Sigmoid colon (tissue), 7 donors: ENCODE results near the gene GPS2. TPM values are rescaled to one million over a fixed set of nuclear protein-coding genes. Genes with fewer than 3 reads are reported as not detected.

Experiments used
- DNase-seq: peaks from one replicate; pipeline ENCODE4 v3.0.0-alpha.2; 2019
- H3K27ac ChIP-seq, 4 donors: fragments of 200-600 bp; sonication (generic); one replicate each; pipeline ENCODE4 v1.5.1; 2016 to 2019; ENCODE audit warnings: mild to moderate bottlenecking in 1 of 4
- H3K27me3 ChIP-seq, 3 donors: fragments of 200-600 bp; sonication (generic); one replicate each; pipeline ENCODE4 v1.5.1; 2019; ENCODE audit warnings: mild to moderate bottlenecking in 1 of 3
- H3K36me3 ChIP-seq, 4 donors: fragments of 200-600 bp; sonication (generic); one replicate each; pipeline ENCODE4 v1.5.1; 2016 to 2019
- H3K4me1 ChIP-seq, 4 donors: fragments of 200-600 bp; sonication (generic); one replicate each; pipeline ENCODE4 v1.5.1; 2017 to 2019
- H3K4me3 ChIP-seq, 4 donors: fragments of 200-600 bp; sonication (generic); one replicate each; pipeline ENCODE4 v1.5.1; 2017 to 2019; ENCODE audit warnings: mild to moderate bottlenecking in 2 of 4, moderate library complexity in 1 of 4
- H3K9me3 ChIP-seq, 4 donors: fragments of 200-600 bp in 3 of 4; sonication (generic) in 3 of 4; one replicate each; pipeline versions ENCODE4 v1.5.1 to v1.6.1; 2013 to 2019
- EP300 ChIP-seq, 4 donors: sonication (generic); formaldehyde crosslinking; IDR thresholded peaks; one replicate each; pipeline ENCODE4 v1.6.1; 2017; ENCODE audit warnings: antibody characterized with exemption in 4 of 4
- POLR2A ChIP-seq, 2 donors: fragments of 450-650 bp; IDR thresholded peaks; one replicate each; pipeline ENCODE4 v1.6.1; 2016; ENCODE audit warnings: antibody characterized with exemption in 2 of 2, mild to moderate bottlenecking in 2 of 2, moderate library complexity in 2 of 2
- WGBS, 2 donors: extraction: QIAGEN DNeasy Blood & Tissue Kit; methylation state at CpG; one replicate each; pipeline ENCODE4 v1.1.7; 2013; 5-methylcytosine and 5-hydroxymethylcytosine counted together
- intact Hi-C: fragments of 100-400 bp; cut with DNase I; formaldehyde crosslinking; loops from one replicate; pipeline ENCODE4 v1.15.1; 2023
- polyA plus RNA-seq, 3 donors: library from polyadenylated mRNA; stranded (reverse); fragments of 200-250 nt; gene quantifications; one replicate each; pipeline ENCODE4 v1.2.3, GENCODE V29; 2013
- small RNA-seq, 3 donors: library from RNA; depleted of rRNA; stranded (forward); fragments of <200 nt; gene quantifications; one replicate each; pipeline ENCODE3, GENCODE V24; 2016
- total RNA-seq, 4 donors: library from RNA; depleted of rRNA; stranded (reverse); fragments of >200 nt; gene quantifications; one replicate each; pipeline ENCODE4 v1.1.0, GENCODE V29; 2016
- donor health status: healthy with polysubstance abuse.
- donor health status: Bipolar disorder and iron deficiency.
- donor health status: healthy.

Gene GPS2
- total and polyA plus RNA-seq, 7 donors, result 67.9 to 114 (median 84.2) TPM

GRCh38 chr17:7262935-7263800 is 52.0 kb downstream of the GPS2 start:
- Histone ChIP-seq H3K36me3 (peaks cover 0 to 18% (median 8%) of the 10 kb centered on the region in 4 donors), H3K27me3 (peaks cover 28 to 66% (median 55%) of the 10 kb centered on the region in 3 donors), H3K9me3 (no peaks in the 10 kb centered on the region), H3K4me1 (peaks cover 0 to 34% (median 25%) of the 10 kb centered on the region in 4 donors), H3K27ac (peak overlapping the region in 2 of 4 donors; percentile 18 to 37), H3K4me3 (peak overlapping the region in 3 of 4 donors; percentile 9 to 23 (median 23))
- no peak for TF ChIP-seq EP300 (IDR thresholded peaks at IDR 0.05)
- TF ChIP-seq POLR2A (IDR thresholded peaks at IDR 0.05), result peak in 1 of 2 donors; percentile 31
- 3 to 7% methylated on average over 26 of the region's 26 CpGs for WGBS, 2 donors
- intact Hi-C loops, result loop anchor here (5.0 kb wide), 2 partner anchors 39 to 79 kb away; no protein-coding TSS in a partner anchor
- no peak for DNase-seq

Small RNA genes within 50 kb of the gene (small RNA-seq; reads per million reads assigned to genes)
- gene AC026954.2 (0 reads per million in 3 donors), gene RF00019 (0 reads per million in 3 donors)

Other genes starting within 250 kb of the GPS2 start
Only the 30 nearest of the 34 such genes appear.
- gene ASGR2, start 200.5 kb downstream of the GPS2 start, total RNA-seq, result 1 to 10 TPM in 1 of 4 donors, not detected in 3; 2.4 TPM
- 1 to 10 TPM in 2 of 3 donors, not detected in 1; 1.0 to 1.6 TPM for gene ASGR2, start 200.5 kb downstream of the GPS2 start, polyA plus RNA-seq
- under 1 TPM in 2 of 4 donors, not detected in 2; 0.36 to 0.55 TPM for gene ASGR1, start 136.0 kb downstream of the GPS2 start, total RNA-seq
- 1 to 10 TPM; 1.7 to 2.4 (median 2.3) TPM for gene ASGR1, start 136.0 kb downstream of the GPS2 start, polyA plus RNA-seq
- gene DLG4, start 95.5 kb downstream of the GPS2 start, total RNA-seq, result 10 to 100 TPM; 14.6 to 27.4 (median 16.7) TPM
- gene DLG4, start 95.5 kb downstream of the GPS2 start, polyA plus RNA-seq, result 1 to 10 TPM; 1.6 to 8.3 (median 5.4) TPM
- gene ACADVL, start 95.4 kb downstream of the GPS2 start, total RNA-seq, result 100 to 1,000 TPM; 311 to 569 (median 338) TPM
- gene ACADVL, start 95.4 kb downstream of the GPS2 start, polyA plus RNA-seq, result 100 to 1,000 TPM; 211 to 587 (median 491) TPM
- gene DVL2, start 80.8 kb downstream of the GPS2 start, total RNA-seq, result 10 to 100 TPM; 36.4 to 56.2 (median 41.8) TPM
- 10 to 100 TPM; 12.0 to 30.7 (median 13.2) TPM for gene DVL2, start 80.8 kb downstream of the GPS2 start, polyA plus RNA-seq
- gene PHF23, start 75.9 kb downstream of the GPS2 start, total RNA-seq, result 10 to 100 TPM; 23.1 to 45.4 (median 35.4) TPM
- gene PHF23, start 75.9 kb downstream of the GPS2 start, polyA plus RNA-seq, result 10 to 100 TPM; 40.7 to 45.6 (median 45.1) TPM
- gene GABARAP, start 72.9 kb downstream of the GPS2 start, total RNA-seq, result 100 to 1,000 TPM; 147 to 645 (median 552) TPM
- 1,000 to 10,000 TPM in 2 of 3 donors, 100 to 1,000 TPM in 1; 572 to 1,215 (median 1,036) TPM for gene GABARAP, start 72.9 kb downstream of the GPS2 start, polyA plus RNA-seq
- 10 to 100 TPM; 43.9 to 76.4 (median 53.0) TPM for gene CTDNEP1, start 63.6 kb downstream of the GPS2 start, total RNA-seq
- 100 to 1,000 TPM in 1 of 3 donors, 10 to 100 TPM in 2; 80.2 to 110 (median 82.9) TPM for gene CTDNEP1, start 63.6 kb downstream of the GPS2 start, polyA plus RNA-seq
- 10 to 100 TPM; 28.4 to 40.0 (median 34.2) TPM for gene ELP5, start 63.1 kb downstream of the GPS2 start, total RNA-seq
- 10 to 100 TPM; 32.4 to 70.9 (median 42.9) TPM for gene ELP5, start 63.1 kb downstream of the GPS2 start, polyA plus RNA-seq
- 1 to 10 TPM in 3 of 4 donors, not detected in 1; 1.1 to 2.6 (median 1.9) TPM for gene CLDN7, start 52.9 kb downstream of the GPS2 start, total RNA-seq
- 100 to 1,000 TPM; 181 to 963 (median 332) TPM for gene CLDN7, start 52.9 kb downstream of the GPS2 start, polyA plus RNA-seq
- 100 to 1,000 TPM in 2 of 4 donors, 10 to 100 TPM in 2; 72.9 to 127 (median 94.7) TPM for gene SLC2A4, start 33.6 kb downstream of the GPS2 start, total RNA-seq
- gene SLC2A4, start 33.6 kb downstream of the GPS2 start, polyA plus RNA-seq, result 1 to 10 TPM in 2 of 3 donors, under 1 TPM in 1; 0.60 to 7.9 (median 2.8) TPM
- gene YBX2, start 20.7 kb downstream of the GPS2 start, total RNA-seq, result 1 to 10 TPM in 3 of 4 donors, under 1 TPM in 1; 0.28 to 2.5 (median 1.5) TPM
- gene YBX2, start 20.7 kb downstream of the GPS2 start, polyA plus RNA-seq, result 10 to 100 TPM in 2 of 3 donors, 1 to 10 TPM in 1; 4.8 to 37.6 (median 20.1) TPM
- 100 to 1,000 TPM; 104 to 156 (median 125) TPM for gene EIF5A, start 7.7 kb downstream of the GPS2 start, total RNA-seq
- gene EIF5A, start 7.7 kb downstream of the GPS2 start, polyA plus RNA-seq, result 100 to 1,000 TPM; 315 to 603 (median 403) TPM
- 10 to 100 TPM; 14.3 to 29.6 (median 17.6) TPM for gene NEURL4, start 14.0 kb upstream of the GPS2 start, total RNA-seq
- gene NEURL4, start 14.0 kb upstream of the GPS2 start, polyA plus RNA-seq, result 10 to 100 TPM in 1 of 3 donors, 1 to 10 TPM in 2; 6.0 to 31.6 (median 6.0) TPM
- 1 to 10 TPM; 1.1 to 3.9 (median 2.9) TPM for gene ACAP1, start 21.2 kb upstream of the GPS2 start, total RNA-seq
- gene ACAP1, start 21.2 kb upstream of the GPS2 start, polyA plus RNA-seq, result 10 to 100 TPM in 1 of 3 donors, 1 to 10 TPM in 2; 1.2 to 55.8 (median 1.4) TPM
- gene KCTD11, start 36.8 kb upstream of the GPS2 start, total RNA-seq, result 1 to 10 TPM; 4.4 to 6.4 (median 5.5) TPM
- 10 to 100 TPM in 1 of 3 donors, 1 to 10 TPM in 2; 6.2 to 11.7 (median 9.0) TPM for gene KCTD11, start 36.8 kb upstream of the GPS2 start, polyA plus RNA-seq
- not detected for gene TMEM95, start 39.8 kb upstream of the GPS2 start, total RNA-seq
- not detected for gene TMEM95, start 39.8 kb upstream of the GPS2 start, polyA plus RNA-seq
- gene TNK1, start 65.7 kb upstream of the GPS2 start, total RNA-seq, result 1 to 10 TPM; 2.1 to 5.4 (median 3.4) TPM
- 10 to 100 TPM in 2 of 3 donors, 1 to 10 TPM in 1; 8.4 to 14.6 (median 10.4) TPM for gene TNK1, start 65.7 kb upstream of the GPS2 start, polyA plus RNA-seq
- gene PLSCR3, start 79.2 kb upstream of the GPS2 start, total RNA-seq, result 10 to 100 TPM; 10.4 to 18.3 (median 14.2) TPM
- gene PLSCR3, start 79.2 kb upstream of the GPS2 start, polyA plus RNA-seq, result 10 to 100 TPM; 11.6 to 27.2 (median 18.0) TPM
- 100 to 1,000 TPM in 2 of 4 donors, 10 to 100 TPM in 2; 19.0 to 152 (median 99.7) TPM for gene TMEM256, start 88.7 kb upstream of the GPS2 start, total RNA-seq
- gene TMEM256, start 88.7 kb upstream of the GPS2 start, polyA plus RNA-seq, result 100 to 1,000 TPM; 150 to 357 (median 235) TPM
- 10 to 100 TPM in 2 of 4 donors, 1 to 10 TPM in 2; 6.8 to 18.8 (median 10.4) TPM for gene NLGN2, start 92.5 kb upstream of the GPS2 start, total RNA-seq
- 1 to 10 TPM in 1 of 3 donors, under 1 TPM in 2; 0.60 to 8.9 (median 0.69) TPM for gene NLGN2, start 92.5 kb upstream of the GPS2 start, polyA plus RNA-seq
- not detected for gene SPEM1, start 105.0 kb upstream of the GPS2 start, total RNA-seq
- gene SPEM1, start 105.0 kb upstream of the GPS2 start, polyA plus RNA-seq, result not detected
- gene SPEM2, start 110.3 kb upstream of the GPS2 start, total RNA-seq, result not detected
- gene SPEM2, start 110.3 kb upstream of the GPS2 start, polyA plus RNA-seq, result not detected
- not detected for gene SPEM3, start 113.5 kb upstream of the GPS2 start, total RNA-seq
- not detected for gene SPEM3, start 113.5 kb upstream of the GPS2 start, polyA plus RNA-seq
- gene TMEM102, start 120.1 kb upstream of the GPS2 start, total RNA-seq, result 1 to 10 TPM; 1.2 to 2.5 (median 1.6) TPM
- gene TMEM102, start 120.1 kb upstream of the GPS2 start, polyA plus RNA-seq, result 10 to 100 TPM in 1 of 3 donors, 1 to 10 TPM in 2; 6.6 to 14.5 (median 8.1) TPM
- gene FGF11, start 124.2 kb upstream of the GPS2 start, total RNA-seq, result under 1 TPM in 1 of 4 donors, not detected in 3; 0.36 TPM
- gene FGF11, start 124.2 kb upstream of the GPS2 start, polyA plus RNA-seq, result 1 to 10 TPM in 1 of 3 donors, under 1 TPM in 1, not detected in 1; 0.69 to 2.8 TPM
- gene CHRNB1, start 129.7 kb upstream of the GPS2 start, total RNA-seq, result 1 to 10 TPM; 4.2 to 8.1 (median 6.5) TPM
- 10 to 100 TPM in 2 of 3 donors, 1 to 10 TPM in 1; 7.2 to 13.2 (median 11.2) TPM for gene CHRNB1, start 129.7 kb upstream of the GPS2 start, polyA plus RNA-seq
- gene ZBTB4, start 164.3 kb upstream of the GPS2 start, total RNA-seq, result 10 to 100 TPM; 42.5 to 56.5 (median 45.3) TPM
- 10 to 100 TPM in 2 of 3 donors, 1 to 10 TPM in 1; 5.5 to 19.6 (median 12.0) TPM for gene ZBTB4, start 164.3 kb upstream of the GPS2 start, polyA plus RNA-seq
- gene SLC35G6, start 166.1 kb upstream of the GPS2 start, total RNA-seq, result not detected
- not detected for gene SLC35G6, start 166.1 kb upstream of the GPS2 start, polyA plus RNA-seq
- gene POLR2A, start 169.0 kb upstream of the GPS2 start, total RNA-seq, result 10 to 100 TPM; 30.1 to 43.2 (median 36.5) TPM
- gene POLR2A, start 169.0 kb upstream of the GPS2 start, polyA plus RNA-seq, result 10 to 100 TPM in 2 of 3 donors, 1 to 10 TPM in 1; 7.2 to 51.1 (median 11.3) TPM